H1 (cell line): ENCODE measurements around the gene DCP1A. TPM values are rescaled to one million over a fixed set of nuclear protein-coding genes. Genes with fewer than 3 reads are reported as not detected.

ENCODE experiments used
- ATF3 ChIP-seq: IDR thresholded peaks from 2 replicates; pipeline ENCODE4 v1.6.1; 2011; ENCODE audit warnings: low read depth, mild to moderate bottlenecking, low read length; ENCODE audit not compliant: insufficient read depth
- CBX8 ChIP-seq: fragments of 300-800, 300-1000 bp; sonication (generic); IDR thresholded peaks from 2 replicates; pipeline ENCODE4 v1.7.1; 2016; ENCODE audit warnings: low read depth, low read length, borderline replicate concordance
- CHD2 ChIP-seq: IDR thresholded peaks from 2 replicates; pipeline ENCODE4 v1.6.1; 2012; ENCODE audit warnings: low read length, improper control_type of control experiment
- KDM4A ChIP-seq: IDR thresholded peaks from one replicate; pipeline ENCODE4 v1.7.1; 2012; ENCODE audit warnings: low read depth, mild to moderate bottlenecking, moderate library complexity, low read length, inconsistent platforms; ENCODE audit not compliant: severe bottlenecking
- POLR2A ChIP-seq, 2 experiments: IDR thresholded peaks; 1 replicate in 1 of 2; 2 replicates in 1 of 2; pipeline ENCODE4 v1.6.1; 2011; ENCODE audit warnings: low read depth in 2 of 2, low read length in 2 of 2, mild to moderate bottlenecking in 2 of 2; ENCODE audit errors: control extremely low read depth in 1 of 2
- SUZ12 ChIP-seq: fragments of 200-600 bp; sonication (generic); IDR thresholded peaks from 2 replicates; pipeline ENCODE4 v1.6.1; 2012; ENCODE audit warnings: mild to moderate bottlenecking, inconsistent platforms, low read length, moderate library complexity, mixed read lengths
- TCF12 ChIP-seq: IDR thresholded peaks from 2 replicates; pipeline ENCODE4 v1.6.1; 2011; ENCODE audit warnings: low read depth, mild to moderate bottlenecking, low read length
- polyA plus RNA-seq, 7 experiments: library from polyadenylated mRNA; depleted of rRNA in 3 of 7; stranded (reverse) in 5 of 7; unstranded in 2 of 7; fragments of >200 nt in 5 of 7; fragments of 200-250 nt in 2 of 7; gene quantifications; 1 replicate in 5 of 7; 2 replicates in 1 of 7; 4 replicates in 1 of 7; pipeline versions ENCODE4 v1.2.1 to v1.2.3, GENCODE V29; 2011 to 2013; ENCODE audit warnings: missing spikeins in 2 of 7, mixed read lengths in 2 of 7
- total RNA-seq: library from RNA; stranded (reverse); fragmentation: NEBNext Ultra II Directional; extraction: Animal tissue kit (Norgen Biotek cat#: 25700); gene quantifications from 2 replicates; pipeline ENCODE4 v1.2.1, GENCODE V29; 2021

Gene DCP1A
- total and polyA plus RNA-seq, 2 of the 8 experiments (the other 6 are each of a cell fraction or from before 2014, with no cell fraction given) = 13.2 to 15.9 TPM

GRCh38 chr3:53346922-53347260, 452 bp downstream of the DCP1A start (continued):
- TF ChIP-seq SUZ12 (no peak), ATF3 (no peak), POLR2A (IDR thresholded peaks at IDR 0.05; ENCODE audit: control extremely low read depth in 1 of 2, low read depth in 2 of 2, low read length in 2 of 2) (no peak), KDM4A (no peak), CBX8 (no peak), CHD2 (no peak), TCF12 (no peak)
